Neural cell (in vitro differentiated cells): ENCODE measurements around the gene SNTG2. TPM values are rescaled to one million over a fixed set of nuclear protein-coding genes. Genes with fewer than 3 reads are reported as not detected.

Experiments used
- H2AFZ ChIP-seq: fragments of 200-600, 300-800 bp; sonication (generic), shearing (Covaris generic); 2 replicates; pipeline ENCODE4 v1.6.0; 2014; ENCODE audit warnings: low read depth, mild to moderate bottlenecking, antibody characterized with exemption, low read length, moderate library complexity
- H3F3A ChIP-seq: fragments of 200-600 bp; shearing (Covaris generic); 2 replicates; pipeline ENCODE4 v1.6.1; 2016; ENCODE audit warnings: mild to moderate bottlenecking, moderate library complexity, mixed read lengths, antibody characterized with exemption, low read length; ENCODE audit not compliant: insufficient read depth, poor library complexity, severe bottlenecking
- H3K27ac ChIP-seq: fragments of 200-600, 300-800 bp; sonication (generic), shearing (Covaris generic); 2 replicates; pipeline ENCODE4 v1.5.1; 2014; ENCODE audit warnings: mild to moderate bottlenecking, low read length, moderate library complexity
- H3K27me3 ChIP-seq: fragments of 300-800, 200-600 bp; sonication (generic), shearing (Covaris generic); 2 replicates; pipeline ENCODE4 v1.6.0; 2014; ENCODE audit warnings: mild to moderate bottlenecking, low read depth, low read length, moderate library complexity; ENCODE audit not compliant: insufficient read depth
- H3K36me3 ChIP-seq: fragments of 300-800, 200-600 bp; sonication (generic), shearing (Covaris generic); 2 replicates; pipeline ENCODE4 v1.5.1; 2014; ENCODE audit warnings: mild to moderate bottlenecking, antibody characterized with exemption, low read length, moderate library complexity; ENCODE audit not compliant: insufficient read depth
- H3K4me2 ChIP-seq: fragments of 300-800, 200-600 bp; sonication (generic), shearing (Covaris generic); 2 replicates; pipeline ENCODE4 v1.6.0; 2014; ENCODE audit warnings: mild to moderate bottlenecking, low read length
- H3K4me3 ChIP-seq: fragments of 300-800, 200-600 bp; sonication (generic), shearing (Covaris generic); 2 replicates; pipeline ENCODE4 v1.5.1; 2014; ENCODE audit warnings: mild to moderate bottlenecking, low read length, moderate library complexity
- H3K79me2 ChIP-seq: fragments of 200-600 bp; shearing (Covaris generic); replicated peaks from 2 replicates; pipeline ENCODE4 v1.6.0; 2014; ENCODE audit warnings: mild to moderate bottlenecking, low read length, moderate library complexity; ENCODE audit not compliant: insufficient read depth
- H3K9ac ChIP-seq: fragments of 300-800, 200-600 bp; sonication (generic), shearing (Covaris generic); 2 replicates; pipeline ENCODE4 v1.6.1; 2016; ENCODE audit warnings: mild to moderate bottlenecking, low read length, mixed read lengths
- H3K9me2 ChIP-seq: fragments of 200-600 bp; shearing (Covaris generic); 2 replicates; pipeline ENCODE4 v1.6.1; 2016; ENCODE audit warnings: mild to moderate bottlenecking, low read length, mixed read lengths; ENCODE audit not compliant: insufficient read depth
- H3K9me3 ChIP-seq: fragments of 200-600, 300-800 bp; sonication (generic), shearing (Covaris generic); 2 replicates; pipeline ENCODE4 v1.6.1; 2016; ENCODE audit warnings: mild to moderate bottlenecking, mixed run types, low read length, moderate library complexity, mixed read lengths
- H4K20me1 ChIP-seq: fragments of 200-600 bp; shearing (Covaris generic); 2 replicates; pipeline ENCODE4 v1.6.1; 2016; ENCODE audit warnings: mild to moderate bottlenecking, mixed run types; ENCODE audit not compliant: insufficient read depth
- CTCF ChIP-seq: fragments of 450-650 bp; IDR thresholded peaks from 2 replicates; pipeline ENCODE4 v1.5.1; 2014; ENCODE audit warnings: antibody characterized with exemption, mild to moderate bottlenecking, moderate library complexity; ENCODE audit not compliant: poor library complexity, severe bottlenecking
- EP300 ChIP-seq: fragments of 450-650 bp; conservative IDR thresholded peaks from 2 replicates; pipeline ENCODE4 v1.6.1; 2014; ENCODE audit warnings: antibody characterized with exemption, mild to moderate bottlenecking, moderate library complexity; ENCODE audit not compliant: poor library complexity, severe bottlenecking
- EZH2 ChIP-seq: fragments of 200-600, 300-800 bp; shearing (Covaris generic), sonication (generic); IDR thresholded peaks from 2 replicates; pipeline ENCODE4 v1.6.1; 2014; ENCODE audit warnings: antibody characterized with exemption, low read length, borderline replicate concordance, mild to moderate bottlenecking; ENCODE audit not compliant: insufficient read depth, poor library complexity, severe bottlenecking
- MXI1 ChIP-seq: fragments of 450-650 bp; conservative IDR thresholded peaks from 2 replicates; pipeline ENCODE4 v1.6.1; 2014; ENCODE audit warnings: antibody characterized with exemption, mild to moderate bottlenecking; ENCODE audit not compliant: poor library complexity, severe bottlenecking
- POLR2AphosphoS5 ChIP-seq: IDR thresholded peaks from 2 replicates; pipeline ENCODE4 v1.6.1; 2012
- RAD21 ChIP-seq: fragments of 450-650 bp; conservative IDR thresholded peaks from 2 replicates; pipeline ENCODE4 v1.6.1; 2014; ENCODE audit warnings: antibody characterized with exemption, mild to moderate bottlenecking, moderate library complexity
- REST ChIP-seq: IDR thresholded peaks from 2 replicates; pipeline ENCODE4 v1.6.1; 2012; ENCODE audit warnings: borderline replicate concordance
- SMC3 ChIP-seq: fragments of 450-650 bp; conservative IDR thresholded peaks from 2 replicates; pipeline ENCODE4 v1.6.1; 2014; ENCODE audit warnings: antibody characterized with exemption, mild to moderate bottlenecking, moderate library complexity; ENCODE audit not compliant: poor library complexity
- polyA plus RNA-seq: library from polyadenylated mRNA; depleted of rRNA; stranded (reverse); fragments of >200 nt; gene quantifications from 2 replicates; pipeline ENCODE4 v1.2.3, GENCODE V29; 2014

Gene SNTG2
- polyA plus RNA-seq, 1 donor from 2014 or later = not detected

GRCh38 chr2:1205853-1206252, 255.2 kb downstream of the SNTG2 start:
- Histone ChIP-seq H3F3A (no peaks in the 10 kb centered on the region), H3K4me2 (no peak overlapping the region), H3K27me3 (no peaks in the 10 kb centered on the region), H3K9me2 (no peaks in the 10 kb centered on the region), H3K79me2 (no peaks in the 10 kb centered on the region), H2AFZ (no peak overlapping the region), H3K36me3 (no peaks in the 10 kb centered on the region), H3K9me3 (peaks cover 3% of the 10 kb centered on the region), H3K4me3 (no peak overlapping the region), H3K9ac (no peak overlapping the region), H3K27ac (no peak overlapping the region), H4K20me1 (no peaks in the 10 kb centered on the region)
- TF ChIP-seq EP300 (no peak), POLR2AphosphoS5 (no peak), CTCF (no peak), REST (no peak), SMC3 (no peak), MXI1 (no peak), EZH2 (no peak), RAD21 (no peak)

GRCh38 chr2:1207962-1208510, 257.4 kb downstream of the SNTG2 start:
- H3K27me3 ChIP-seq = no peaks in the 10 kb centered on the region
- no peaks in the 10 kb centered on the region for H4K20me1 ChIP-seq
- TF ChIP-seq SMC3 (no peak), REST (no peak), EP300 (no peak), RAD21 (no peak)
- no peaks in the 10 kb centered on the region for H3K9me3 ChIP-seq
- H3K4me3 ChIP-seq = no peak overlapping the region
- no peak overlapping the region for H3K27ac ChIP-seq
- no peaks in the 10 kb centered on the region for H3K79me2 ChIP-seq
- H3F3A ChIP-seq = no peaks in the 10 kb centered on the region
- no peak overlapping the region for H3K9ac ChIP-seq
- H3K36me3 ChIP-seq = no peaks in the 10 kb centered on the region
- H3K9me2 ChIP-seq = no peaks in the 10 kb centered on the region
- no peak overlapping the region for H3K4me2 ChIP-seq
- no peak overlapping the region for H2AFZ ChIP-seq
